GM12878 (cell line): ENCODE results near the gene TGM5. TPM values are rescaled to one million over a fixed set of nuclear protein-coding genes. Genes with fewer than 3 reads are reported as not detected.

Source experiments
- ATAC-seq: fragments of 200-7000 bp; cut with Tn5 transposase; 3 replicates; pipeline ENCODE4 v1.9.1; 2020; ENCODE audit warnings: mild to moderate bottlenecking, moderate library complexity
- BruUV-seq: library from RNA; stranded (reverse); fragments of 400-500 nt; replicated peaks from 2 replicates; lab custom pipeline; 2021; lab: Mats Ljungman, UMichigan
- CTCF ChIA-PET: fragments of 300-600 bp; sonication (Branson Sonifier 250); formaldehyde crosslinking; extraction: SDS; loops from one replicate; lab custom pipeline; 2021; ENCODE audit warnings: inconsistent platforms; lab: Yijun Ruan, JAX
- POLR2A ChIA-PET: fragments of 350-600 bp; formaldehyde crosslinking; extraction: SDS; loops from one replicate; lab custom pipeline; 2021; ENCODE audit warnings: inconsistent platforms; lab: Charles Lee
- RAD21 ChIA-PET: fragments of 300-600 bp; sonication (Branson Sonifier 250); formaldehyde crosslinking; loops from one replicate; lab custom pipeline; 2023; ENCODE audit warnings: antibody characterized with exemption; ENCODE audit not compliant: unreplicated experiment; lab: Charles Lee
- SMC1A ChIA-PET: fragments of 300-600 bp; sonication (Branson Sonifier 250); formaldehyde crosslinking; loops from one replicate; lab custom pipeline; 2023; ENCODE audit not compliant: unreplicated experiment, uncharacterized antibody; lab: Charles Lee
- DNase-seq: peaks from one replicate; pipeline ENCODE4 v3.0.0-alpha.2; 2011; ENCODE audit warnings: low read depth, low spot score
- FAIRE-seq: peaks from 3 replicates; lab custom pipeline; 2011; peaks lifted over from hg19 to GRCh38; lab: Jason Lieb, UNC
- H2AFZ ChIP-seq: 2 replicates; pipeline ENCODE4 v1.6.0; 2011; ENCODE audit warnings: low read depth, low read length, control low read depth; ENCODE audit not compliant: control insufficient read depth
- H3K27ac ChIP-seq: 2 replicates; pipeline ENCODE4 v1.5.1; 2011; ENCODE audit warnings: control low read depth; ENCODE audit not compliant: control insufficient read depth, insufficient read depth
- H3K27me3 ChIP-seq, 2 experiments: replicated peaks in 1 of 2; 2 replicates each; pipeline versions ENCODE4 v1.6.0 to v1.6.1; 2011; ENCODE audit warnings: low read length in 1 of 2; ENCODE audit not compliant: control insufficient read depth in 2 of 2, insufficient read depth in 2 of 2
- H3K36me3 ChIP-seq, 2 experiments: 2 replicates each; pipeline ENCODE4 v1.5.1; 2011; ENCODE audit warnings: low read length in 1 of 2; ENCODE audit not compliant: control insufficient read depth in 2 of 2, insufficient read depth in 2 of 2
- H3K4me1 ChIP-seq: 2 replicates; pipeline ENCODE4 v1.6.1; 2011; ENCODE audit warnings: mild to moderate bottlenecking, low read length, moderate library complexity, mixed read lengths; ENCODE audit not compliant: control insufficient read depth, insufficient read depth
- H3K4me2 ChIP-seq: 2 replicates; pipeline ENCODE4 v1.6.0; 2011; ENCODE audit warnings: control low read depth; ENCODE audit not compliant: control insufficient read depth, insufficient read depth
- H3K4me3 ChIP-seq: fragments of 200-600 bp; sonication (generic); 2 replicates; pipeline ENCODE4 v1.5.1; 2016
- H3K79me2 ChIP-seq: 2 replicates; pipeline ENCODE4 v1.6.0; 2011; ENCODE audit warnings: low read length; ENCODE audit not compliant: control insufficient read depth, insufficient read depth
- H3K9ac ChIP-seq: 2 replicates; pipeline ENCODE4 v1.8.0; 2011; ENCODE audit warnings: low read length, control low read depth, mixed read lengths; ENCODE audit not compliant: control insufficient read depth, insufficient read depth
- H3K9me3 ChIP-seq: replicated peaks from 3 replicates; pipeline ENCODE4 v1.5.1; 2011; ENCODE audit warnings: mild to moderate bottlenecking, low read length; ENCODE audit not compliant: control insufficient read depth, insufficient read depth
- H4K20me1 ChIP-seq: 2 replicates; pipeline ENCODE4 v1.6.0; 2011; ENCODE audit not compliant: control insufficient read depth, insufficient read depth
- E2F4 ChIP-seq: IDR thresholded peaks from 2 replicates; pipeline ENCODE4 v1.6.1; 2012; ENCODE audit warnings: low read depth, low read length, improper control_type of control experiment
- E4F1 ChIP-seq: fragments of 450-650 bp; IDR thresholded peaks from 2 replicates; pipeline ENCODE4 v1.6.1; 2018; ENCODE audit warnings: borderline replicate concordance, mild to moderate bottlenecking; ENCODE audit not compliant: partially characterized antibody
- KAT2A ChIP-seq: conservative IDR thresholded peaks from 2 replicates; pipeline ENCODE4 v1.6.1; 2011; ENCODE audit warnings: low read depth, low read length; ENCODE audit not compliant: control insufficient read depth
- MLLT1 ChIP-seq: fragments of 450-650 bp; IDR thresholded peaks from 2 replicates; pipeline ENCODE4 v1.6.1; 2016; ENCODE audit warnings: mild to moderate bottlenecking
- MTA2 ChIP-seq: fragments of 450-650 bp; IDR thresholded peaks from 2 replicates; pipeline ENCODE4 v1.6.1; 2016; ENCODE audit warnings: low read depth, mild to moderate bottlenecking, moderate library complexity
- NR2C1 ChIP-seq: fragments of 450-650 bp; IDR thresholded peaks from 2 replicates; pipeline ENCODE4 v1.6.1; 2017; ENCODE audit warnings: antibody characterized with exemption, mild to moderate bottlenecking, moderate library complexity
- NR2F1 ChIP-seq: fragments of 450-650 bp; conservative IDR thresholded peaks from 2 replicates; pipeline ENCODE4 v1.6.1; 2017; ENCODE audit warnings: mild to moderate bottlenecking
- RAD51 ChIP-seq: fragments of 450-650 bp; IDR thresholded peaks from 2 replicates; pipeline ENCODE4 v1.6.1; 2016; ENCODE audit warnings: moderate library complexity, mild to moderate bottlenecking, inconsistent platforms
- RB1 ChIP-seq: fragments of 450-650 bp; formaldehyde crosslinking; IDR thresholded peaks from 2 replicates; pipeline ENCODE4 v1.6.1; 2017; ENCODE audit warnings: mild to moderate bottlenecking, borderline replicate concordance
- YY1 ChIP-seq: IDR thresholded peaks from 2 replicates; pipeline ENCODE4 v1.6.1; 2011; ENCODE audit warnings: low read depth, mild to moderate bottlenecking, low read length
- ZBTB33 ChIP-seq: fragments of 450-650 bp; IDR thresholded peaks from 2 replicates; pipeline ENCODE4 v1.6.1; 2017; ENCODE audit warnings: mild to moderate bottlenecking
- ZNF622 ChIP-seq: fragments of 450-650 bp; IDR thresholded peaks from 2 replicates; pipeline ENCODE4 v1.6.1; 2017; ENCODE audit warnings: mild to moderate bottlenecking, inconsistent platforms
- WGBS: methylation state at CpG from one replicate; pipeline ENCODE4 v1.1.6; 2016; ENCODE audit warnings: low lambda C conversion rate; ENCODE audit not compliant: insufficient replicate concordance, insufficient coverage; ENCODE audit errors: missing lambda C conversion rate; 5-methylcytosine and 5-hydroxymethylcytosine counted together
- in situ Hi-C: fragments of 300-500 bp; cut with MboI; formaldehyde crosslinking; loops from 9 replicates; pipeline ENCODE4 v1.14.3; 2018; ENCODE audit warnings: mixed read lengths
- intact Hi-C: fragments of 100-400 bp; cut with micrococcal nuclease; formaldehyde crosslinking; loops from one replicate; pipeline ENCODE4 v1.14.2; 2022; ENCODE audit not compliant: unreplicated experiment
- polyA plus RNA-seq, 11 experiments: library from polyadenylated mRNA; depleted of rRNA in 4 of 11; unstranded in 6 of 11; stranded (reverse) in 5 of 11; fragments of >200 nt; fragmentation: Nextera tagmentation in 4 of 11; fragmentation: Illumina TruSeq in 1 of 11; extraction: Ambion mirVana in 4 of 11; extraction: Trizol in 1 of 11; gene quantifications; 1 replicate in 1 of 11; 2 replicates in 10 of 11; pipeline versions ENCODE4 v1.2.1 to v1.2.3, GENCODE V29; 2011 to 2016; ENCODE audit warnings: inconsistent platforms in 2 of 11, missing spikeins in 2 of 11, low read depth in 1 of 11
- total RNA-seq, 4 experiments: library from RNA; depleted of rRNA in 3 of 4; stranded (reverse); fragments of >200 nt in 3 of 4; fragmentation: Illumina TruSeq in 1 of 4; extraction: Trizol in 1 of 4; gene quantifications; 2 replicates each; pipeline versions ENCODE4 v1.2.1 to v1.2.3, GENCODE V29; 2013 to 2021

TGM5 gene
- total and polyA plus RNA-seq, 10 of the 15 experiments (the other 5 are each of a cell fraction or from before 2014, with no cell fraction given), result 4.4 to 27.1 (median 5.6) TPM

GRCh38 chr15:43214169-43214568, 52.6 kb downstream of the TGM5 start (continued):
- TF ChIP-seq E4F1 (no peak), KAT2A (no peak), MLLT1 (no peak), ZNF622 (no peak), RB1 (no peak)

DNA sequence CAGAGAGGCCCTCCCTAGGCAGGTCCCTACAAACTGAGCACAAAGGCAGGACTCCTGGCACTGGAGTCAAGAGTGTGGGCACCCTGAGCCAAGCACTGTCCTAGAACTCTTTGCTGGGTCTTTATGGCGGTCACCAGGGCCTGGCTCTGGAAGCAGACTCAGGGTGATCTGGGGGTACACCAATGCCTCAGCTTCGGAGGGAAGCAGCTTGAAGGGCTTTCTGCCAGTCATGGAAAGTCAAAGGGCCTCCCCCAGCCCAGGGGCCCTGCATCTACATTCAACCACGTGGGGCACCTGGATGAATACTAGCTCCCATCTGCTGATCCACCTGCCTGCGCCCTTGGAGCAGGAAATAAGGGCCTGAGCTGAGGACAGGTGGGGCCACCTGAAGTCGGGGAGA, 53.3 kb downstream of the TGM5 start:
- TF ChIP-seq YY1 (no peak), MTA2 (no peak), RB1 (no peak), NR2F1 (no peak), KAT2A (no peak), NR2C1 (no peak), RAD51 (no peak), E2F4 (no peak), ZBTB33 (no peak)
- Histone ChIP-seq H3K36me3 (no peaks in the 10 kb centered on the region), H3K9ac (no peak overlapping the region), H3K4me3 (no peak overlapping the region), H3K4me2 (no peak overlapping the region), H4K20me1 (no peaks in the 10 kb centered on the region), H2AFZ (no peak overlapping the region), H3K27me3 (no peaks in the 10 kb centered on the region), H3K9me3 (no peaks in the 10 kb centered on the region; the same call in 2 of the 3 replicates), H3K4me1 (no peaks in the 10 kb centered on the region), H3K79me2 (no peaks in the 10 kb centered on the region), H3K27ac (no peak overlapping the region)
- 25% methylated on average over 5 of the region's 5 CpGs for WGBS
- in situ Hi-C loops (no loop called here), intact Hi-C loops (no loop called here)
- DNase-seq (no peak), FAIRE-seq (no peak), ATAC-seq (no peak)
- ChIA-PET POLR2A (no interaction called here), CTCF (interaction anchor here (0.7 to 2.6 kb wide), 5 partner anchors 9 to 72 kb away, joined by 3 to 12 read pairs (median 4); no protein-coding TSS in a partner anchor), RAD21 (interaction anchor here (0.6 to 1.8 kb wide), 4 partner anchors 12 to 564 kb away, joined by 3 to 5 read pairs (median 4); partner anchors contain the start of gene ELL3), SMC1A (interaction anchor here (0.6 to 3.9 kb wide), 4 partner anchors 9 to 536 kb away, joined by 3 to 12 read pairs (median 6); no protein-coding TSS in a partner anchor)
- no TSS peak for BruUV-seq
